Activated CD8-positive, alpha-beta T cell treated with anti-CD3 and anti-CD28 coated beads, Interleukin-2, amount 10 ng/mL, durations not matched to agents 7 days and 5 days (primary cell): ENCODE measurements around the gene IER3IP1. TPM values are rescaled to one million over a fixed set of nuclear protein-coding genes. Genes with fewer than 3 reads are reported as not detected.
A peak's percentile ranks its signal among the peaks of the same experiment; 100 is the strongest.
"Not testable (repeated sequence)": the region's sequence is repeated elsewhere in the genome, so short reads cannot be mapped to it uniquely, and the experiment has no call there.

Experiments
- ATAC-seq: fragments of 150-1000 bp; cut with Tn5 transposase; one replicate; pipeline ENCODE4 v1.10.0; 2021; ENCODE audit warnings: moderate library complexity
- CTCF ChIA-PET: fragments of 350-600 bp; sonication (Branson Sonifier 250); formaldehyde crosslinking; loops from one replicate; lab custom pipeline; 2021; ENCODE audit warnings: antibody characterized with exemption; lab: Charles Lee
- POLR2A ChIA-PET: fragments of 350-600 bp; sonication (Branson Sonifier 250); formaldehyde crosslinking; loops from one replicate; lab custom pipeline; 2021; ENCODE audit warnings: antibody characterized with exemption; lab: Charles Lee
- DNase-seq: peaks from one replicate; pipeline ENCODE4 v3.0.0-alpha.2; 2020
- H3K27ac Mint-ChIP-seq: one replicate; pipeline ENCODE4 v1.8.0; 2021; ENCODE audit warnings: mild to moderate bottlenecking, mixed read lengths
- H3K27me3 Mint-ChIP-seq: one replicate; pipeline ENCODE4 v1.8.0; 2021; ENCODE audit warnings: low read depth, mixed read lengths
- H3K36me3 Mint-ChIP-seq: one replicate; pipeline ENCODE4 v1.8.0; 2021; ENCODE audit warnings: low read depth, mixed read lengths
- H3K4me1 Mint-ChIP-seq: one replicate; pipeline ENCODE4 v1.8.0; 2021; ENCODE audit warnings: low read depth, mixed read lengths
- H3K4me3 Mint-ChIP-seq: one replicate; pipeline ENCODE4 v1.8.0; 2021; ENCODE audit warnings: mild to moderate bottlenecking, mixed read lengths
- H3K9me3 Mint-ChIP-seq: one replicate; pipeline ENCODE4 v1.8.0; 2022; ENCODE audit warnings: mixed read lengths; ENCODE audit not compliant: insufficient read depth
- total RNA-seq, 2 experiments: library from RNA; stranded (reverse); gene quantifications; one replicate each; pipeline ENCODE4 v1.2.3, GENCODE V29; 2021

The IER3IP1 gene
- total RNA-seq = 10 to 100 TPM; 11.7 to 12.4 TPM

- DNase-seq (peak; percentile 91), ATAC-seq (peak; percentile 94)
- Mint-ChIP-seq H3K4me1 (peaks cover 2% of the 10 kb centered on the region), H3K4me3 (peak within 1 kb of the TSS; percentile 15), H3K9me3 (no peaks in the 10 kb centered on the region), H3K36me3 (no peaks in the 10 kb centered on the region), H3K27ac (peak within 1 kb of the TSS; percentile 70), H3K27me3 (peaks cover 2% of the 10 kb centered on the region)
- CTCF ChIA-PET = no interaction called here
- POLR2A ChIA-PET = no interaction called here
These were observed at the start of gene IER3IP1 for GRCh38 chr18:47175898-47176575. TSS of gene IER3IP1 (minus strand) at chr18:47176364. CDS start at chr18:47176277, 87 bp downstream.

GRCh38 chr18:47215554-47216138 is 39.5 kb upstream of the IER3IP1 start:
- H3K27ac Mint-ChIP-seq = no peak overlapping the region
- no peaks in the 10 kb centered on the region for H3K4me1 Mint-ChIP-seq
- DNase-seq (peak; percentile 35), ATAC-seq (peak; percentile 49)
- H3K4me3 Mint-ChIP-seq = no peak overlapping the region
- H3K36me3 Mint-ChIP-seq = no peaks in the 10 kb centered on the region
- H3K27me3 Mint-ChIP-seq = peaks cover 44% of the 10 kb centered on the region
- H3K9me3 Mint-ChIP-seq = no peaks in the 10 kb centered on the region
- ChIA-PET CTCF (interaction anchor here (0.5 to 2.7 kb wide), 9 partner anchors 10 to 539 kb away, joined by 3 to 27 read pairs (median 4); no protein-coding TSS in a partner anchor), POLR2A (no interaction called here)

- no peak overlapping the region for H3K27ac Mint-ChIP-seq
- no peak for DNase-seq
- no peak for ATAC-seq
- peaks cover 40% of the 10 kb centered on the region for H3K27me3 Mint-ChIP-seq
- no peaks in the 10 kb centered on the region for H3K4me1 Mint-ChIP-seq
- H3K9me3 Mint-ChIP-seq = no peaks in the 10 kb centered on the region
- no peak overlapping the region for H3K4me3 Mint-ChIP-seq
- H3K36me3 Mint-ChIP-seq = no peaks in the 10 kb centered on the region
- ChIA-PET POLR2A (no interaction called here), CTCF (interaction anchor here (1.5 kb wide), 1 partner anchor 158 kb away, joined by 4 read pairs; no protein-coding TSS in a partner anchor)
These were observed 33.0 kb upstream of the IER3IP1 start for GRCh38 chr18:47209171-47209570.

- Mint-ChIP-seq H3K27ac (no peak overlapping the region), H3K9me3 (no peaks in the 10 kb centered on the region), H3K4me3 (no peak overlapping the region), H3K27me3 (peaks cover 36% of the 10 kb centered on the region), H3K36me3 (no peaks in the 10 kb centered on the region), H3K4me1 (no peaks in the 10 kb centered on the region)
- CTCF ChIA-PET = no interaction called here
- no peak for DNase-seq
- ATAC-seq = no peak
- POLR2A ChIA-PET = no interaction called here
These were observed 30.9 kb upstream of the IER3IP1 start for GRCh38 chr18:47206945-47207637.

- peak; percentile 49 for DNase-seq
- H3K27me3 Mint-ChIP-seq = peaks cover 29% of the 10 kb centered on the region
- H3K27ac Mint-ChIP-seq = no peak overlapping the region
- no peak overlapping the region for H3K4me3 Mint-ChIP-seq
- ChIA-PET POLR2A (no interaction called here), CTCF (interaction anchor here (0.7 to 3.3 kb wide), 20 partner anchors 9 to 614 kb away, joined by 3 to 34 read pairs (median 4); no protein-coding TSS in a partner anchor)
- no peak for ATAC-seq
- no peaks in the 10 kb centered on the region for H3K36me3 Mint-ChIP-seq
- H3K9me3 Mint-ChIP-seq = no peaks in the 10 kb centered on the region
- H3K4me1 Mint-ChIP-seq = no peaks in the 10 kb centered on the region
These were observed 28.9 kb upstream of the IER3IP1 start for GRCh38 chr18:47204908-47205522.

- CTCF ChIA-PET = interaction anchor here (1.0 to 3.3 kb wide), 10 partner anchors 9 to 155 kb away, joined by 3 to 34 read pairs (median 4); partner anchors contain the start of gene HDHD2
- Mint-ChIP-seq H3K27ac (no peak overlapping the region), H3K36me3 (no peaks in the 10 kb centered on the region), H3K4me3 (no peak overlapping the region), H3K9me3 (no peaks in the 10 kb centered on the region), H3K27me3 (peaks cover 25% of the 10 kb centered on the region), H3K4me1 (no peaks in the 10 kb centered on the region)
- POLR2A ChIA-PET = interaction anchor here (0.6 kb wide), 1 partner anchor 943 kb away, joined by 3 read pairs; no protein-coding TSS in a partner anchor
- DNase-seq (no peak), ATAC-seq (no peak)
These were observed 27.7 kb upstream of the IER3IP1 start for GRCh38 chr18:47203626-47204464.

GRCh38 chr18:47195961-47196360 is 19.8 kb upstream of the IER3IP1 start:
- DNase-seq, CTCF ChIA-PET, POLR2A ChIA-PET, H3K27ac Mint-ChIP-seq, ATAC-seq, H3K36me3 Mint-ChIP-seq, H3K4me1 Mint-ChIP-seq, H3K9me3 Mint-ChIP-seq, H3K4me3 Mint-ChIP-seq: not testable (repeated sequence)
- peaks cover 38% of the 10 kb centered on the region for H3K27me3 Mint-ChIP-seq

- ChIA-PET POLR2A (no interaction called here), CTCF (no interaction called here)
- Mint-ChIP-seq H3K4me3 (no peak overlapping the region), H3K4me1 (no peaks in the 10 kb centered on the region), H3K27ac (no peak overlapping the region), H3K9me3 (no peaks in the 10 kb centered on the region), H3K27me3 (peaks cover 32% of the 10 kb centered on the region), H3K36me3 (no peaks in the 10 kb centered on the region)
- DNase-seq (no peak), ATAC-seq (no peak)
These were observed 15.8 kb upstream of the IER3IP1 start for GRCh38 chr18:47191961-47192360.

- Mint-ChIP-seq H3K36me3 (no peaks in the 10 kb centered on the region), H3K27me3 (peaks cover 25% of the 10 kb centered on the region), H3K4me3 (no peak overlapping the region), H3K27ac (no peak overlapping the region), H3K4me1 (no peaks in the 10 kb centered on the region), H3K9me3 (peaks cover 14% of the 10 kb centered on the region)
- ChIA-PET POLR2A (no interaction called here), CTCF (interaction anchor here (1.0 kb wide), 1 partner anchor 17 kb away, joined by 5 read pairs; no protein-coding TSS in a partner anchor)
- ATAC-seq (no peak), DNase-seq (no peak)
These were observed 11.6 kb upstream of the IER3IP1 start for GRCh38 chr18:47187721-47188120.

- ChIA-PET CTCF (interaction anchor here (1.4 kb wide), 1 partner anchor 21 kb away, joined by 3 read pairs; no protein-coding TSS in a partner anchor), POLR2A (no interaction called here)
- H3K36me3 Mint-ChIP-seq = no peaks in the 10 kb centered on the region
- H3K27ac Mint-ChIP-seq = no peak overlapping the region
- H3K9me3 Mint-ChIP-seq = peaks cover 14% of the 10 kb centered on the region
- no peak overlapping the region for H3K4me3 Mint-ChIP-seq
- peaks cover 14% of the 10 kb centered on the region for H3K27me3 Mint-ChIP-seq
- ATAC-seq = no peak
- no peak for DNase-seq
- H3K4me1 Mint-ChIP-seq = no peaks in the 10 kb centered on the region
These were observed 8.4 kb upstream of the IER3IP1 start for GRCh38 chr18:47184419-47185050.
